BJ (cell line): Measurements from ENCODE around the gene HK2. TPM values are rescaled to one million over a fixed set of nuclear protein-coding genes. Genes with fewer than 3 reads are reported as not detected.

ENCODE experiments used
- CTCF ChIA-PET: fragments of 350-600 bp; formaldehyde crosslinking; extraction: SDS; loops from one replicate; lab custom pipeline; 2021; ENCODE audit warnings: antibody characterized with exemption, inconsistent platforms; lab: Yijun Ruan, JAX
- POLR2A ChIA-PET: fragments of 300-600 bp; sonication (Branson Sonifier 250); formaldehyde crosslinking; extraction: SDS; loops from one replicate; lab custom pipeline; 2021; ENCODE audit warnings: antibody characterized with exemption; lab: Charles Lee
- DNase-seq: peaks from one replicate; pipeline ENCODE4 v3.0.0-alpha.2; 2011; ENCODE audit warnings: low read depth
- H3K27me3 ChIP-seq: 2 replicates; pipeline ENCODE4 v1.6.0; 2011; ENCODE audit warnings: low read length; ENCODE audit not compliant: control insufficient read depth, insufficient read depth
- H3K36me3 ChIP-seq: 2 replicates; pipeline ENCODE4 v1.5.1; 2011; ENCODE audit warnings: low read length; ENCODE audit not compliant: control insufficient read depth, insufficient read depth
- H3K4me3 ChIP-seq: 2 replicates; pipeline ENCODE4 v1.5.1; 2011; ENCODE audit warnings: low read depth, mild to moderate bottlenecking, control low read depth, low read length
- CTCF ChIP-seq: IDR thresholded peaks from 2 replicates; pipeline ENCODE4 v1.5.1; 2011; ENCODE audit warnings: low read depth, mild to moderate bottlenecking, control low read depth, inconsistent platforms, low read length, moderate library complexity; ENCODE audit not compliant: insufficient read depth
- polyA plus RNA-seq: library from polyadenylated mRNA; depleted of rRNA; stranded (reverse); fragments of >200 nt; gene quantifications from 2 replicates; pipeline ENCODE4 v1.2.3, GENCODE V29; 2011

HK2 gene
- polyA plus RNA-seq, 1 experiment = 21.8 TPM

GRCh38 chr2:74857725-74858124 lies 23.8 kb downstream of the HK2 start:
- H3K27me3 ChIP-seq = no peaks in the 10 kb centered on the region
- ChIA-PET POLR2A (no interaction called here), CTCF (no interaction called here)
- no peak for TF ChIP-seq CTCF
- no peak for DNase-seq
- H3K36me3 ChIP-seq = peaks cover 9% of the 10 kb centered on the region
- no peak overlapping the region for H3K4me3 ChIP-seq

- POLR2A ChIA-PET = no interaction called here
- CTCF ChIA-PET = no interaction called here
- Histone ChIP-seq H3K27me3 (no peaks in the 10 kb centered on the region), H3K4me3 (no peak overlapping the region), H3K36me3 (peaks cover 9% of the 10 kb centered on the region)
- DNase-seq = no peak
- TF ChIP-seq CTCF = no peak
These were observed 24.4 kb downstream of the HK2 start for GRCh38 chr2:74858281-74858680.

- POLR2A ChIA-PET = no interaction called here
- Histone ChIP-seq H3K4me3 (no peak overlapping the region), H3K36me3 (peaks cover 5% of the 10 kb centered on the region), H3K27me3 (no peaks in the 10 kb centered on the region)
- CTCF ChIA-PET = no interaction called here
- TF ChIP-seq CTCF = no peak
- DNase-seq = no peak
These were observed 26.2 kb downstream of the HK2 start for GRCh38 chr2:74860079-74860478.

DNA sequence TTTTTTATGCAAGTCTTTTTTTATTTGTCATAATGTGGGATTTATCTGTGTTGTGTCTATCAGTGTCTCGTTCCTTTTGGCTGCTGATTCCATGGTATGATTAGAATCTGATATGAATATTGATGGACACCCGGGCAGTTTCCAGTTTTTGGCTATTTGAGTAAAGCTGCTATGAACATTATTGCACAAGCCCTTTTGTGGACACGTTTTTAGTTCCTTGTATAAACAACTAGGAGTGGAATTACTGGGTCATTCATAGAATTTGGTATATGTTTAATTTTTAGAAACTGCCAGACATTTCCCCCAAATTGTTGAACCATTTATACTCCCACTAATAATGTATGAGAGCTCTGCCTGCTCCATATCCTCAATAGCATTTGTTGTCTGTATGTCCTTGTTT lies 26.6 kb downstream of the HK2 start:
- TF ChIP-seq CTCF = no peak
- no peak for DNase-seq
- H3K27me3 ChIP-seq = no peaks in the 10 kb centered on the region
- no peak overlapping the region for H3K4me3 ChIP-seq
- ChIA-PET CTCF (no interaction called here), POLR2A (no interaction called here)
- H3K36me3 ChIP-seq = peaks cover 5% of the 10 kb centered on the region

- no peaks in the 10 kb centered on the region; the same call in 1 of the 2 replicates for H3K36me3 ChIP-seq
- ChIA-PET CTCF (interaction anchor here (1.0 to 2.5 kb wide), 3 partner anchors 13 to 121 kb away, joined by 3 to 7 read pairs (median 3); no protein-coding TSS in a partner anchor), POLR2A (no interaction called here)
- DNase-seq = no peak
- no peaks in the 10 kb centered on the region for H3K27me3 ChIP-seq
- no peak for TF ChIP-seq CTCF
- H3K4me3 ChIP-seq = no peak overlapping the region
These were observed 27.6 kb downstream of the HK2 start for GRCh38 chr2:74861531-74861930.
